Astrocyte of the cerebellum (primary cell): Measurements from ENCODE around the gene MRPS34.

Source experiments
- DNase-seq: peaks from one replicate; pipeline ENCODE4 v3.0.0-alpha.2; 2011; ENCODE audit warnings: low read depth
- H3K4me3 ChIP-seq: 2 replicates; pipeline ENCODE4 v1.5.1; 2011; ENCODE audit warnings: mild to moderate bottlenecking, low read depth, low read length, moderate library complexity
- in situ Hi-C: cut with HindIII; loops from 2 replicates; pipeline ENCODE4 v1.10.0; 2017; ENCODE audit warnings: low sequenced_read_pairs
- TF ChIP-seq, protein P1 (sequence below): IDR thresholded peaks from 2 replicates; pipeline ENCODE4 v1.5.1; 2012; ENCODE audit warnings: low read length, low read depth, moderate library complexity, mild to moderate bottlenecking; ENCODE audit errors: missing control alignments

Gene MRPS34

DNA sequence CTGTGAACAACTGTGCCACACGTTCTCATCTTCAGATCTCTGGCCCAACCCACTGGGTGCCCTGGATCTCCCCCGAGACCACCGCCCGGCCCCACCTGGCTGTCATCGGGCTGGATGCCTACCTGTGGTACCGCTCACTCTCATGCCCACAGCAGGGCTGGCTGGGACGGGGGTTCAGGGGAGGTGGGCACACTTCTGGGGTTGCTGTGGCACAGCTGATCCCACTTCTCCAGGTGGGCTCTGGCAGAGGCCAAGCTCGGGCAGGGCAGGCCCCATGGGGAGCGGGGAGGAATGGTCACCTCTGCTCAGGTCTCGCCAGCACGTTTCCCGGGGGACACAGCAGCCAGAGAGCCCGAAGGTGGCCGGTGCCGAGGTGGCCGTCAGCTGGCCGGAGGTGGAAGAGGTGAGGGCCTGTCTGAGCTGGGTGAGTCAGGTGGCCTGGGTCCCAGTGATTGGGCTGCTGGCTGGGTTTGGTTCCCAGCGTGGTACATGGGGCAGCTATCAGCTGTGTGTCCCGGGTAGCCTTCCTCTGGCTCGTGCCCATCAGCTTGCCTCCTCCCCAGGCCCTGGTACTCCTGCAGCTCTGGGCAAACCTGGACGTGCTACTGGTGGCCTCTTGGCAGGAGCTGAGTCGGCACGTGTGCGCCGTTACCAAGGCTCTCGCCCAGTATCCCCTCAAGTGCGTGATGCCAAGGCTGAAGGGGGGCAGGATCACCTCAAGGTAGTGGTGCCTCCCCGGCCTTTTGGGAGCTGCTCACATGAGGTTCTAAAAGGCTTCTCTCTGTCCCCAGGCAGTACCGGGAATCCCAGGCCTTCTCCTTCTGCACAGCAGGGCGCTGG, 2.3 kb upstream of the MRPS34 start:
- no peak for DNase-seq
- TF ChIP-seq, protein P1, sequence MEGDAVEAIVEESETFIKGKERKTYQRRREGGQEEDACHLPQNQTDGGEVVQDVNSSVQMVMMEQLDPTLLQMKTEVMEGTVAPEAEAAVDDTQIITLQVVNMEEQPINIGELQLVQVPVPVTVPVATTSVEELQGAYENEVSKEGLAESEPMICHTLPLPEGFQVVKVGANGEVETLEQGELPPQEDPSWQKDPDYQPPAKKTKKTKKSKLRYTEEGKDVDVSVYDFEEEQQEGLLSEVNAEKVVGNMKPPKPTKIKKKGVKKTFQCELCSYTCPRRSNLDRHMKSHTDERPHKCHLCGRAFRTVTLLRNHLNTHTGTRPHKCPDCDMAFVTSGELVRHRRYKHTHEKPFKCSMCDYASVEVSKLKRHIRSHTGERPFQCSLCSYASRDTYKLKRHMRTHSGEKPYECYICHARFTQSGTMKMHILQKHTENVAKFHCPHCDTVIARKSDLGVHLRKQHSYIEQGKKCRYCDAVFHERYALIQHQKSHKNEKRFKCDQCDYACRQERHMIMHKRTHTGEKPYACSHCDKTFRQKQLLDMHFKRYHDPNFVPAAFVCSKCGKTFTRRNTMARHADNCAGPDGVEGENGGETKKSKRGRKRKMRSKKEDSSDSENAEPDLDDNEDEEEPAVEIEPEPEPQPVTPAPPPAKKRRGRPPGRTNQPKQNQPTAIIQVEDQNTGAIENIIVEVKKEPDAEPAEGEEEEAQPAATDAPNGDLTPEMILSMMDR = no peak
- H3K4me3 ChIP-seq = no peak overlapping the region
- in situ Hi-C loops = no loop called here

DNA sequence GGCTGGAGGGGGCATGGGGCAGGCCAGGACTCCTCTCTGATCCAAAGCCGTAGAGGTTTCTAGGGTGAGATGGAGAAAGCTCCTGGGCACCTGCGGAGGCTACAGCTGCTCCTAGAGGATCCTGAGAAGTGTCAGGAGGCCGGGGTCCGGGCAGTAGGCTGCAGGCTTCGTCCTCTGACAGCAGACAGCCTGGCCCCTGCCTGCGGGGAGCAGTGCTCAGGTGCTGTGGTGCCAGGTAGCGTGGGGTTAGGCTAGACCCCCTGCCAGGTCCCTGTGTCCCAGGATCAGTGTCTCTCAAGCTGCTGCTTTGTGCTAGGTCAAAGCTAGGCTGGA, 1.5 kb upstream of the MRPS34 start:
- in situ Hi-C loops = no loop called here
- DNase-seq = no peak
- H3K4me3 ChIP-seq = peak overlapping the region; percentile 59
- TF ChIP-seq, protein P1 = no peak

DNA sequence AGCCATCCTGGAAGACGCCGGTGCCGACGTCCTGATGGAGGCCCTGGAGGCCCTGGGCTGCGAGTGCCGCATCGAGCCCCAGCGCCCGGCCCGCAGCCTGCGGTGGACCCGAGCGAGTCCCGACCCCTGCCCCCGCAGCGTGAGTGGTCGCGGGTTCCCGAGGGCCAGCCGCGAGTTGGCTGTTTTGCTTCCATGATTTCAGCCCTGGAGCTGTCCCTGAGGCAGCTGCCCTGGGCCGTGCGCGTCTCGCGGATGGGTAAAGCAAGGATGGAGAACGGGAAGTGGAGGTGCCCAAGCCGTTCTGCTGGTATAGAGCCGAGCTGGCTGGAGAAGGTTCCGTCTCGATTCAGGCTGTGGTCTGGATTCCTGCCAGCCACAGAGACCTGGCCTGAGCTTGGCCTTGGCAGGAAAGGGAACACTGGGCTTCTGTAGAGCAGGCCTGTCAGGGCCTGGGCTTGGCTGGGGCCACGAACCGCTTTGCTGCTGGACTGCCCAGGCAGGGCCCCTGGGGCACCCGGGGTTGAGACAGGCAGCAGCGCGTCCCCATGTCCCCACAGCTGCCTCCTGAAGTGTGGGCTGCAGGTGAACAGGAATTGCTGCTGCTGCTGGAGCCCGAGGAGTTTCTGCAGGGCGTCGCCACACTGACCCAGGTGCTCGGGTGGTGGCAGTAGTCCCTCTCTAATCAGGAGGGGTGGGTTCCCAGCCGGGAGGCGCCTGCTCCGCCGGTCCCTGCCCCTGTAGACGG, 941 bp upstream of the MRPS34 start:
- DNase-seq = no peak
- in situ Hi-C loops = no loop called here
- TF ChIP-seq, protein P1 = no peak
- H3K4me3 ChIP-seq = peak overlapping the region; percentile 59

DNA sequence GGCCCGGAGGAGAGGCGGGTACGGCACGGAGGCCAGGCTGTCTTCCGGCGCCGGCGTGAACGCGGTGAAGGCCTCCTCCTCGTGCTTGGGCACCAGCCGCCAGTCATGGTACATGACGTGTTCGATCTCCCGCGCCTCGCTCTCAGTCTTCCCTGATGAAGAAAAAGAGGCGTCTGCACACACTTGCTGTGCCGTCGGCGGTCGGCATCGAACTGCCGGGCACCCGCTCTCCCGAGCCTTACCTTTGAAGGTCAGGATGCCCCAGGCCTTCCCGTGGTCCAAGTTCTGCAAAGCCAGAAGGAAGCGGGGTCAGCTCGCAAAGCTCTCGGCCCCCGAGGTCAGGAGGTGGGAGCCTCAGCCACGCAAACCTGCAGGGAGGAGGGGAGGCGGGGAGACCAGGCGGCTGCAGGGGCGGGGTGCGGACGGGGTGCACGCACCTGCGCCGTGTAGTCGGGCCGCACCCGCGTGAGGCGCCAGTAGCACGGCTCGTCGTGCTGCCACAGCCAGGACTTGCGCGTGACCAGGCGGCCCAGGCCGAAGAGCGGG, 499 bp downstream of the MRPS34 start, which contains the start of gene EME2:
Gene EME2, plus strand, starts transcription at position 449 of the 546 bp plus-strand sequence. CDS start 418 bp downstream, outside the sequence.
- in situ Hi-C loops = no loop called here
- H3K4me3 ChIP-seq = peak within 1 kb of the TSS; percentile 59
- TF ChIP-seq, protein P1 = no peak
- no peak for DNase-seq

DNA sequence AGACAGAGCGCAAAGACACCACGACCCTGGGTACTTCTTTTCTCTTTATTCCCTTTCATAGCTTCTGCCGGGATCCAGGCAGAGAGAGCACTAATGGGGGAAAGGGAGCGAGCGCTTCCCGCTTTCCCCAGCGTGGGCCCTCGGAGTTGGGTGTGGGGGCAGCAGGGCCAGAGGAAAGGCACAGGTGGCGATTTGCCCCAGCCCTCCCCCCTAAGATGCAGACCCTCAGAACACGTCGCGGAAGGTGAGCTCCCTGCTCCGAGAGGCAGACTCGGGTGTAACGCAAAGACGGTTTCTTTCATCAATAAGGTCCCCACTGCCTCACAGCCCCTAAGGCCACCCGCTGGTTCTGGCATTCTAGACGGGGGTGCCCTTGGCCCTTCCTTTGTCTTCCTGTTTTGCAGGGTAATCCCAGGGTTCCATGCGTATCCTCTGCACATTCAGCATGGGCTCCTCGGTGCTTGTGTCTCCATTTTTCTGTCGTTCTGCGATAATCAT, 1.0 kb downstream of the MRPS34 start:
- in situ Hi-C loops = no loop called here
- H3K4me3 ChIP-seq = peak overlapping the region; percentile 59
- DNase-seq = no peak
- TF ChIP-seq, protein P1 = no peak

DNA sequence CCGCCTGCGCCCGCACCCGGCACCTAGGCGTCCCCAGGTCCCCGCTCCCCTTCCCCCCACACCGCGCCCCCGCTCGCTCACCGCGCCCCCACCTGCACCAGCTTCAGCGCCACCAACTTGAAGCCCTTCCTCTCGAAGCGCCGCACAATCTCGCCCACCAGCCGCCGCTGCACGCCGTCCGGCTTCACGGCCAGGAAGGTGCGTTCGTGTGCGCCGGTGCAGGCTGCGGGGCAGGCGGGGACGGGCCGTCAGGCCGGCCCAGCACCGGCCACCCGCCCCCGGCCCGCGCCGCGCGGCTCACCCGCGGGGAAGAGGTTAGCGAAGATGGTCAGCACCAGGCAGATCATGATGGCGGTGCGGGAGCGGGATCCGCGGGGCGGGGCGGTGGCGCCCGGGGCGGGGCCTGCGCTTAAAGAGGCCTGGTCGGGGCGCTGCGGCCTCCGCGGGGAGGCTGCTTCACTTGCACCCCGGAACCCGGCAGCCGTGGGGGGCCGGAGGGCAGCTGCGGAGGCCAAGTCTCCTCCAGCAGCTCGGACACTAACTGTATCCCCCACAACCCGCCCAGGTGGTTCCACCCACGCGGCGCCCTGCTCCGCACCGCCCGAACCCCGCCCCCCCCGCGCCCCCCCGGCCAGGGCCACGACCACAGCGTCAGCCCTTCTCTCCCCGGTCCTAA, 1.6 kb downstream of the MRPS34 start, which contains the start of gene NME3:
Gene NME3, minus strand, starts transcription at position 356 of the 676 bp plus-strand sequence. Its CDS starts 9 bp downstream, at position 347.
- in situ Hi-C loops = no loop called here
- H3K4me3 ChIP-seq = peak within 1 kb of the TSS; percentile 59
- TF ChIP-seq, protein P1 = no peak
- DNase-seq = no peak
